GM18867 (cell line): ENCODE measurements around the gene PHAX.
"Not testable (repeated sequence)": the region's sequence is repeated elsewhere in the genome, so short reads cannot be mapped to it uniquely, and the experiment has no call there.

Source experiments
- ATAC-seq: cut with Tn5 transposase; IDR thresholded peaks from one replicate; pipeline ENCODE4 v1.9.1; 2021; ENCODE audit warnings: mild to moderate bottlenecking, moderate library complexity; ENCODE audit not compliant: unreplicated experiment

The PHAX gene

GRCh38 chr5:126603402-126603991 is 2.8 kb downstream of the PHAX start:
- ATAC-seq = no peak

GRCh38 chr5:126605525-126605924 is 4.8 kb downstream of the PHAX start:
- no peak for ATAC-seq

- ATAC-seq = no peak
Observed at GRCh38 chr5:126610160-126610559, 9.4 kb downstream of the PHAX start.

- ATAC-seq = no peak
Observed at GRCh38 chr5:126610616-126611015, 9.9 kb downstream of the PHAX start.

- no peak for ATAC-seq
Observed at GRCh38 chr5:126613941-126614592, 13.3 kb downstream of the PHAX start.

GRCh38 chr5:126615286-126615685 is 14.5 kb downstream of the PHAX start:
- peak; percentile 98 for ATAC-seq

GRCh38 chr5:126617603-126618002 is 16.9 kb downstream of the PHAX start:
- not testable (repeated sequence) for ATAC-seq

GRCh38 chr5:126619781-126620180 is 19.0 kb downstream of the PHAX start:
- ATAC-seq = no peak

- no peak for ATAC-seq
Observed at GRCh38 chr5:126624534-126624933, 23.8 kb downstream of the PHAX start.

- no peak for ATAC-seq
Observed at GRCh38 chr5:126628102-126628501, 27.4 kb downstream of the PHAX start.

- no peak for ATAC-seq
Observed at GRCh38 chr5:126631920-126632319, 31.2 kb downstream of the PHAX start.

GRCh38 chr5:126633552-126633951 is 32.8 kb downstream of the PHAX start:
- no peak for ATAC-seq

- no peak for ATAC-seq
Observed at GRCh38 chr5:126635585-126635984, 34.8 kb downstream of the PHAX start.

GRCh38 chr5:126636956-126637355 is 36.2 kb downstream of the PHAX start:
- ATAC-seq = no peak

GRCh38 chr5:126640866-126641265 is 40.1 kb downstream of the PHAX start:
- no peak for ATAC-seq

- ATAC-seq = peak; percentile 74
Observed at GRCh38 chr5:126641387-126641786, 40.6 kb downstream of the PHAX start.

GRCh38 chr5:126645132-126645531 is 44.4 kb downstream of the PHAX start:
- no peak for ATAC-seq

- no peak for ATAC-seq
Observed at GRCh38 chr5:126647071-126647470, 46.3 kb downstream of the PHAX start.

- no peak for ATAC-seq
Observed at GRCh38 chr5:126648471-126648870, 47.7 kb downstream of the PHAX start.

- not testable (repeated sequence) for ATAC-seq
Observed at GRCh38 chr5:126649057-126649456, 48.3 kb downstream of the PHAX start.

- not testable (repeated sequence) for ATAC-seq
Observed at GRCh38 chr5:126649709-126650108, 49.0 kb downstream of the PHAX start.

- ATAC-seq = no peak
Observed at GRCh38 chr5:126650463-126650862, 49.7 kb downstream of the PHAX start.
